ENCODE data around the gene NKAIN2.

GRCh38 chr6:124858564-124858963 is 1054.9 kb downstream of the NKAIN2 start:
- TF ChIP-seq POLR2A (IDR thresholded peaks at IDR 0.05) (no peak), CTCF (IDR thresholded peaks at IDR 0.05) (no peak), POLR2AphosphoS5 (IDR thresholded peaks at IDR 0.05) (no peak)
